Measurements from ENCODE around the gene DLG5. TPM values are rescaled to one million over a fixed set of nuclear protein-coding genes. Genes with fewer than 3 reads are reported as not detected.

The DLG5 gene
- total RNA-seq, 1 donor from 2014 or later = 1.1 TPM

DNA sequence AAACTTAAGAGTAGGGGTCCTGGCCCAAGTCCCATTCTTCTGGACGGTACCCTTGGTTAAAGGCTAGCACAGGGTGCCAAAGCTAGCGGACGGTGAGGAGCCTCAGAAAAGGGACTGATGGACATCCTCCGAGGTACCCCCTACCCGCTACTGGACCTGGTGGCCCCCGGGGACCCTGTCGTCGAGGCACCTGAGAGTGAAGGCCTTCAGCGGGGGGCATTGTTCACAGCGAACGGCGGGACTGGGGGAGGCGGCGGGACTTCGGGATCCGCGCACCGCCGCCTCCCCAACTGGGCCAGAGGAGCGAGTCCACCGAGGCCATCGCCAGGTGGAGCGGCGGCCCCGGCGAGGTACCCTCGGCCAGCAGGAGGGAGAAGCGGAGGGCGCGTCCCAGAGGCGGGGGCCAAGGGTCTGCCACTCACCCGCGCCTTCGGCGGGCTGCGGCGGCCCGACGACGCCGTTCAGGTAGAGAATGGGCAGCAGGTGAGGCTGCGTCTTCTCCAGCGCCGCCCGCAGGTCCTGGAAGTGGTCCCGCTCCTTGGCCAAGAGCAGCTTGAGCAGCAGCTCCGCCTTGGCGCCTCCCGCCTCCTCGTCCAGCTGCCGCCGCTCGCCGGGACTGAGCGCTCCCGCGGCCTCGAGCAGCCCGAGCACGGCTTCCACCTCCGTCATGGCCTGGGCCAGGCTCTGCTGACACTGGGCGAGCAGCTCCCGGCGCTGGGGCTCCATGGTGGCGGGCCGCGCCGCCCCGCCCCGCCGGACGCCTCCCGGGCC, 575 bp downstream of the DLG5 start:
- POLR2A ChIA-PET = no interaction called here
- peaks cover 9% of the 10 kb centered on the region for H3K4me1 Mint-ChIP-seq
- TF ChIP-seq, protein P1, sequence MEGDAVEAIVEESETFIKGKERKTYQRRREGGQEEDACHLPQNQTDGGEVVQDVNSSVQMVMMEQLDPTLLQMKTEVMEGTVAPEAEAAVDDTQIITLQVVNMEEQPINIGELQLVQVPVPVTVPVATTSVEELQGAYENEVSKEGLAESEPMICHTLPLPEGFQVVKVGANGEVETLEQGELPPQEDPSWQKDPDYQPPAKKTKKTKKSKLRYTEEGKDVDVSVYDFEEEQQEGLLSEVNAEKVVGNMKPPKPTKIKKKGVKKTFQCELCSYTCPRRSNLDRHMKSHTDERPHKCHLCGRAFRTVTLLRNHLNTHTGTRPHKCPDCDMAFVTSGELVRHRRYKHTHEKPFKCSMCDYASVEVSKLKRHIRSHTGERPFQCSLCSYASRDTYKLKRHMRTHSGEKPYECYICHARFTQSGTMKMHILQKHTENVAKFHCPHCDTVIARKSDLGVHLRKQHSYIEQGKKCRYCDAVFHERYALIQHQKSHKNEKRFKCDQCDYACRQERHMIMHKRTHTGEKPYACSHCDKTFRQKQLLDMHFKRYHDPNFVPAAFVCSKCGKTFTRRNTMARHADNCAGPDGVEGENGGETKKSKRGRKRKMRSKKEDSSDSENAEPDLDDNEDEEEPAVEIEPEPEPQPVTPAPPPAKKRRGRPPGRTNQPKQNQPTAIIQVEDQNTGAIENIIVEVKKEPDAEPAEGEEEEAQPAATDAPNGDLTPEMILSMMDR (IDR thresholded peaks at IDR 0.05) = no peak
- H3K9me3 Mint-ChIP-seq = no peaks in the 10 kb centered on the region
- DNase-seq = peak; percentile 23
- no peaks in the 10 kb centered on the region for H3K36me3 Mint-ChIP-seq (ENCODE audit: low read depth)
- intact Hi-C loops (cut with micrococcal nuclease) = no loop called here
- peak; percentile 31 for ATAC-seq (ENCODE audit: low read depth)
- H3K27ac Mint-ChIP-seq = no peak overlapping the region
- CTCF ChIA-PET = no interaction called here
- peaks cover 49% of the 10 kb centered on the region for H3K27me3 Mint-ChIP-seq
- H3K4me3 Mint-ChIP-seq = peak overlapping the region; percentile 65

DNA sequence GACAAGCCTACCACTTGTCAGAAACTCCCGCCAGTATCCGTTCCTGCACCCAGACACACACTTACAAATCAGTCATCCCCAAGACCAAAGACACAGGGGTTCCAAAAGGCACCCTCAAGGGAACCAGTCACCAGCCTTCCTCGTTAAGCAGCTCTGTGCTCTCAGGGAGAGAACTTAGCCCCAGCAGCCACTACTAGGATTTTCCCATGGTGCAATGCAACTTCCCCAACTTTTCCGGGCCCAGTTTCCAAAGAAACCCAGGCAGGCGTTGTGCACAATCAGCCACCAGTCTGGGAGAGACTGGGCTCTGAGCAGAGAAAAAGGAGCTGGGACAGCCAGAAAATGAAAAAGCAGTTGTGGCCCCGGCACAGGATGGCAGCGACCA, 1.2 kb downstream of the DLG5 start:
- H3K27me3 Mint-ChIP-seq = peaks cover 52% of the 10 kb centered on the region
- ChIA-PET POLR2A (no interaction called here), CTCF (no interaction called here)
- intact Hi-C loops (cut with micrococcal nuclease) = no loop called here
- ATAC-seq (ENCODE audit: low read depth) (no peak), DNase-seq (no peak)
- peak overlapping the region; percentile 65 for H3K4me3 Mint-ChIP-seq
- TF ChIP-seq, protein P1 (IDR thresholded peaks at IDR 0.05) = no peak
- H3K27ac Mint-ChIP-seq = no peak overlapping the region
- H3K9me3 Mint-ChIP-seq = no peaks in the 10 kb centered on the region
- no peaks in the 10 kb centered on the region for H3K36me3 Mint-ChIP-seq (ENCODE audit: low read depth)
- peaks cover 9% of the 10 kb centered on the region for H3K4me1 Mint-ChIP-seq

DNA sequence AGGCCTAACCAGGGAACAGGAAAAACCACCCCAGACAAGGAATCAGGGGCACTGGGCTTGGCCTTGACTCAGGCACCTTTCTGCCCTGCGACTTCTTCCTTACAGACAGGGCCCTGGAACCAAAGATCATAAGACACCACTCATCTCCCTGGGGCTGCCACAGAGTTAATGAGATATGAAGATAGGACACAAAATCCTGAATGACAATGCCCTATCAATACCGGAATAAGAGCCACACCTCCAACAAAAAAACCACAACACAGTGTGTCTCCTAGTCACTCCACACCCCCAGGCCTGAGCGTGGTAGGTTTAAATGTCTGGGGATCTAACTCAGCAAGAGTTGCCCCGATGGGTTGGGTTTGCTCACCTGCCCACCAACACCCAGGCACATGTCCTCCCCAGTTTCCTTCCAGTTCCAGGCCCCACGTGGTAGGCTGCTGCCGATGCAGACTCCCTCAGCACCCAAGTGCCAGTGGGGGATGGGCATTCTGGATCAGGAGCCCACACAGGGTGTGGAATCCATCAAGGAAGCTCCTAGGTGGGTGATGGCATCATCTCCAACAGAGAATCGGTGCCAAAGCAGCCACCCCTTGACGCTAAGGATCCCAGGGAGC, 3.9 kb downstream of the DLG5 start:
- ChIA-PET CTCF (no interaction called here), POLR2A (no interaction called here)
- DNase-seq = no peak
- intact Hi-C loops (cut with micrococcal nuclease) = no loop called here
- Mint-ChIP-seq H3K4me1 (peaks cover 9% of the 10 kb centered on the region), H3K4me3 (no peak overlapping the region), H3K27ac (no peak overlapping the region), H3K36me3 (ENCODE audit: low read depth) (no peaks in the 10 kb centered on the region), H3K9me3 (no peaks in the 10 kb centered on the region), H3K27me3 (peaks cover 44% of the 10 kb centered on the region)
- ATAC-seq (ENCODE audit: low read depth) = no peak
- TF ChIP-seq, protein P1 (IDR thresholded peaks at IDR 0.05) = no peak

DNA sequence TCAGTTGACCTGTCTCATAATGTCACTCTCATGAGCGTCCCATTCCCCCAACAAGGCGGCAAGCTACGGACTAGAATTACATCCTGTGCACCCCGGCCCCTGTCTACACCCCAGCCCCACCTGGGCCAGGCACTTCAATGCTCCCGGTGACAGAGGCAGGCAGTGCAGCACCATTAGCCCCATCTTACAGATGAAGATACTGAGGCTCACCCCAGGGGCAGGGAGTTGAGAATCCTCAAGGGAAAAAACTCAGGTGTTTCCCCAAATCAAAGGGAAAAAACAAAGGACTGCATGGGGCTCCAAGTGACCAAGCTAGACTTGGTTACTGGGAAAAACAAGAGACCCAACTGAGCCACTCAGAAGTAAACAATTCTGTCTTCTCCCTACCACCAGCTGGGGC, 4.5 kb downstream of the DLG5 start:
- H3K4me1 Mint-ChIP-seq = peaks cover 5% of the 10 kb centered on the region
- H3K4me3 Mint-ChIP-seq = no peak overlapping the region
- no peak overlapping the region for H3K27ac Mint-ChIP-seq
- no peak for DNase-seq
- intact Hi-C loops (cut with micrococcal nuclease) = no loop called here
- TF ChIP-seq, protein P1 (IDR thresholded peaks at IDR 0.05) = no peak
- no peaks in the 10 kb centered on the region for H3K36me3 Mint-ChIP-seq (ENCODE audit: low read depth)
- POLR2A ChIA-PET = no interaction called here
- no peaks in the 10 kb centered on the region for H3K9me3 Mint-ChIP-seq
- ATAC-seq (ENCODE audit: low read depth) = no peak
- H3K27me3 Mint-ChIP-seq = peaks cover 41% of the 10 kb centered on the region
- CTCF ChIA-PET = no interaction called here

DNA sequence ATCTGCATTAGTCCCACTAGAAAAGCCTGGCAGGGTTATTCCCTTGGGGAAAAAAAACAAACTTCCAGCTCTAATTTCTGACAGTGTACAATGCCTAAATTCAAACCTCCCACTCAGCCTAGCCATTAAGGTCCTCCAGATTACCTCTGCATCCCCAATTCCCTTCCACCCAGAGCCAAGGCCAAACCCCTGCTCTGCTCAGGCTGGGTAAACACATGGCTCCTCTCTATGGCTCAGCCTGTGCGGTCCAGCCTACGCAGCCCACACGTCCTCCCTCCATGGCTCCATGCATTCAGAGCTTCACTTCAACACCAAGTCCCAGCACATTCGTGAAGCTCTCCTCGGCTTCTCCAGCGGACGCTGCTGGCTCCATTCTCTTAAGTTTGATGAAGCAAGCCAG, 5.2 kb downstream of the DLG5 start:
- Mint-ChIP-seq H3K27me3 (peaks cover 41% of the 10 kb centered on the region), H3K4me1 (peaks cover 5% of the 10 kb centered on the region), H3K27ac (no peak overlapping the region), H3K36me3 (ENCODE audit: low read depth) (no peaks in the 10 kb centered on the region), H3K9me3 (no peaks in the 10 kb centered on the region), H3K4me3 (no peak overlapping the region)
- ATAC-seq (ENCODE audit: low read depth) (no peak), DNase-seq (no peak)
- POLR2A ChIA-PET = no interaction called here
- intact Hi-C loops (cut with micrococcal nuclease) = no loop called here
- CTCF ChIA-PET = no interaction called here
- TF ChIP-seq, protein P1 (IDR thresholded peaks at IDR 0.05) = no peak

All from activated B cell treated with CpG ODN at 0.5 μM for 24 hours (primary cell).